GM18526 (cell line): ENCODE measurements around the gene LMBRD2.

Experiments
- POLR2A ChIP-seq: IDR thresholded peaks from 3 replicates; pipeline ENCODE4 v1.6.1; 2011; ENCODE audit not compliant: insufficient read length; ENCODE audit errors: extremely low read depth

Gene LMBRD2

GRCh38 chr5:36146390-36146789 lies 5.3 kb downstream of the LMBRD2 start:
- TF ChIP-seq POLR2A, result no peak

GRCh38 chr5:36145311-36145710 lies 6.4 kb downstream of the LMBRD2 start:
- no peak for TF ChIP-seq POLR2A

GRCh38 chr5:36138900-36139683 lies 12.6 kb downstream of the LMBRD2 start:
- no peak for TF ChIP-seq POLR2A

- no peak for TF ChIP-seq POLR2A
Measured at GRCh38 chr5:36136581-36136980, 15.1 kb downstream of the LMBRD2 start.

GRCh38 chr5:36135988-36136387 lies 15.7 kb downstream of the LMBRD2 start:
- no peak for TF ChIP-seq POLR2A

GRCh38 chr5:36128795-36129194 lies 22.9 kb downstream of the LMBRD2 start:
- TF ChIP-seq POLR2A, result no peak

- TF ChIP-seq POLR2A, result no peak
Measured at GRCh38 chr5:36125868-36126267, 25.8 kb downstream of the LMBRD2 start.

- no peak for TF ChIP-seq POLR2A
Measured at GRCh38 chr5:36111238-36111637, 40.4 kb downstream of the LMBRD2 start.

GRCh38 chr5:36108758-36109460 lies 42.8 kb downstream of the LMBRD2 start:
- TF ChIP-seq POLR2A, result no peak

- TF ChIP-seq POLR2A, result no peak
Measured at GRCh38 chr5:36105819-36106218, 45.9 kb downstream of the LMBRD2 start.

GRCh38 chr5:36099748-36100147 lies 51.9 kb downstream of the LMBRD2 start:
- TF ChIP-seq POLR2A, result no peak

GRCh38 chr5:36096486-36096885 lies 55.2 kb downstream of the LMBRD2 start:
- no peak for TF ChIP-seq POLR2A

- no peak for TF ChIP-seq POLR2A
Measured at GRCh38 chr5:36089989-36090388, 61.7 kb downstream of the LMBRD2 start.

GRCh38 chr5:36079200-36079781 lies 72.4 kb downstream of the LMBRD2 start:
- TF ChIP-seq POLR2A, result no peak

GRCh38 chr5:36078430-36078829 lies 73.3 kb downstream of the LMBRD2 start:
- no peak for TF ChIP-seq POLR2A

- no peak for TF ChIP-seq POLR2A
Measured at GRCh38 chr5:36073595-36074216, 78.0 kb downstream of the LMBRD2 start.
